Heart left ventricle (tissue), 13 donors: ENCODE measurements around the gene DAGLA.

Experiments used
- POLR2A ChIP-seq, 2 donors: fragments of 450-650 bp; IDR thresholded peaks; one replicate each; pipeline ENCODE4 v1.6.1; 2017; ENCODE audit warnings: antibody characterized with exemption in 2 of 2, mild to moderate bottlenecking in 2 of 2, moderate library complexity in 2 of 2
- TF ChIP-seq, protein P1 (sequence below), 12 donors: fragments of 200-600 bp; sonication (generic) in 4 of 12; IDR thresholded peaks; one replicate each; pipeline versions ENCODE4 v1.5.0 to v1.8.0; 2018 to 2022; ENCODE audit warnings: antibody characterized with exemption in 12 of 12, mild to moderate bottlenecking in 5 of 12
- donor health status: ischemic (EF 13 %, LVEDD 7.1; RV severe dilation, severe dysfunction).
- donor health status: DM: no; HTN: yes; CAD: no.
- donor health status: DM: no; HTN: no; CAD: no.
- donor health status: ischemic (EF 25% LVEDD 6.9; RV normal size, moderate dysfunction).
- donor health status: ischemic (EF 25% LVEDD 5.7; RV mildly dilated, moderate dysfunction).
- donor health status: ischemic (EF 35%, LVEDD 5.7; RV mildly dilated, moderate dysfunction).
- donor health status: nonischemic (EF 11% LVEDD 7.7; RV severe dilation, severe dysfunction).
- donor health status: DM: yes; HTN: yes; CAD: no.
- donor health status: PGD.
- donor health status: ischemic (EF 29% LVEDD 5.4; RV normal size, mild dysfunction).
- donor health status: nonischemic (EF 23%, LVEDD 6.1; RV moderate dilation, normal function).

DNA sequence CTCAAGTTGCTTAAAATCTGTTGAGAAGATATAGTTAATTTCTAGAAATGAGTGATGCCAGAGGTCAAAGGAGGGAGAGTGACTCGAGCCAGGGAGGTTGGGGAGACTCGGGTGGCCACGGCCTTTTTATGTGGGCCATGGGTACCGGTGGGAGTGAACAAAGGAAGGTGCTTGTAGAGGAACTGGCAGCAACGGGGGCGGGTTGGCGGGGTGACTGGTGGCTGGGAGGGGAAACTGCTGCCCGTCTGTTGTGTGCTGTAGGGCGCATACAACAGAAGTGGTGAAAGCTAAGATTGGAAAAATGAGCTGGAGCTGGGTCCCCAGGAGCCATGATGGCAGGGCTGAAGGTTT, 5.4 kb downstream of the DAGLA start:
- TF ChIP-seq POLR2A (IDR thresholded peaks at IDR 0.05) = no peak
- TF ChIP-seq, protein P1, sequence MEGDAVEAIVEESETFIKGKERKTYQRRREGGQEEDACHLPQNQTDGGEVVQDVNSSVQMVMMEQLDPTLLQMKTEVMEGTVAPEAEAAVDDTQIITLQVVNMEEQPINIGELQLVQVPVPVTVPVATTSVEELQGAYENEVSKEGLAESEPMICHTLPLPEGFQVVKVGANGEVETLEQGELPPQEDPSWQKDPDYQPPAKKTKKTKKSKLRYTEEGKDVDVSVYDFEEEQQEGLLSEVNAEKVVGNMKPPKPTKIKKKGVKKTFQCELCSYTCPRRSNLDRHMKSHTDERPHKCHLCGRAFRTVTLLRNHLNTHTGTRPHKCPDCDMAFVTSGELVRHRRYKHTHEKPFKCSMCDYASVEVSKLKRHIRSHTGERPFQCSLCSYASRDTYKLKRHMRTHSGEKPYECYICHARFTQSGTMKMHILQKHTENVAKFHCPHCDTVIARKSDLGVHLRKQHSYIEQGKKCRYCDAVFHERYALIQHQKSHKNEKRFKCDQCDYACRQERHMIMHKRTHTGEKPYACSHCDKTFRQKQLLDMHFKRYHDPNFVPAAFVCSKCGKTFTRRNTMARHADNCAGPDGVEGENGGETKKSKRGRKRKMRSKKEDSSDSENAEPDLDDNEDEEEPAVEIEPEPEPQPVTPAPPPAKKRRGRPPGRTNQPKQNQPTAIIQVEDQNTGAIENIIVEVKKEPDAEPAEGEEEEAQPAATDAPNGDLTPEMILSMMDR (IDR thresholded peaks at IDR 0.05) = no peak
